IMR-90 (cell line): ENCODE results near the gene ERP44. TPM values are rescaled to one million over a fixed set of nuclear protein-coding genes. Genes with fewer than 3 reads are reported as not detected.

Experiments
- ATAC-seq: fragments of 200-7000 bp; cut with Tn5 transposase; 2 replicates; pipeline ENCODE4 v1.9.1; 2020; ENCODE audit warnings: low read depth, mild to moderate bottlenecking, moderate library complexity
- BruUV-seq: library from RNA; stranded (reverse); fragments of 400-500 nt; replicated peaks from 2 replicates; lab custom pipeline; 2021; lab: Mats Ljungman, UMichigan
- CTCF ChIA-PET: fragments of 300-600 bp; formaldehyde crosslinking; extraction: SDS; loops from one replicate; lab custom pipeline; 2021; ENCODE audit warnings: antibody characterized with exemption; lab: Yijun Ruan, JAX
- POLR2A ChIA-PET: fragments of 300-600 bp; sonication (Branson Sonifier 250); formaldehyde crosslinking; loops from one replicate; lab custom pipeline; 2022; ENCODE audit warnings: antibody characterized with exemption; ENCODE audit not compliant: unreplicated experiment; lab: Charles Lee
- DNase-seq: peaks from one replicate; pipeline ENCODE4 v3.0.0; 2013
- H2AFZ ChIP-seq: replicated peaks from 2 replicates; pipeline ENCODE3; 2013; ENCODE audit warnings: low read length, mild to moderate bottlenecking; ENCODE audit not compliant: poor library complexity
- H2AK5ac ChIP-seq: 2 replicates; pipeline ENCODE4 v1.6.1; 2013; ENCODE audit warnings: low read depth, low read length, inconsistent platforms
- H2AK9ac ChIP-seq: replicated peaks from 2 replicates; pipeline ENCODE3; 2013; ENCODE audit warnings: mild to moderate bottlenecking, low read depth, low read length, moderate library complexity; ENCODE audit not compliant: poor library complexity
- H2BK120ac ChIP-seq: 2 replicates; pipeline ENCODE4 v1.6.1; 2013; ENCODE audit warnings: low read depth, low read length, inconsistent platforms
- H2BK15ac ChIP-seq: 3 replicates; pipeline ENCODE4 v1.6.1; 2013; ENCODE audit warnings: low read depth, low read length, inconsistent platforms
- H2BK20ac ChIP-seq: 2 replicates; pipeline ENCODE4 v1.6.1; 2013; ENCODE audit warnings: low read depth, mild to moderate bottlenecking, inconsistent platforms, low read length, moderate library complexity
- H2BK5ac ChIP-seq: 2 replicates; pipeline ENCODE4 v1.6.1; 2013; ENCODE audit warnings: mild to moderate bottlenecking, low read depth, low read length, inconsistent platforms; ENCODE audit not compliant: poor library complexity, severe bottlenecking
- H3K14ac ChIP-seq: replicated peaks from 2 replicates; pipeline ENCODE4 v1.6.1; 2013; ENCODE audit warnings: low read depth, low read length, inconsistent platforms
- H3K18ac ChIP-seq: 2 replicates; pipeline ENCODE4 v1.6.1; 2013; ENCODE audit warnings: low read depth, low read length, control low read depth
- H3K23ac ChIP-seq: 2 replicates; pipeline ENCODE4 v1.6.1; 2013; ENCODE audit warnings: low read depth, low read length, inconsistent platforms
- H3K27ac ChIP-seq: 2 replicates; pipeline ENCODE4 v1.5.1; 2013; ENCODE audit warnings: mild to moderate bottlenecking, control low read depth, low read length; ENCODE audit not compliant: insufficient read depth
- H3K27me3 ChIP-seq: 2 replicates; pipeline ENCODE4 v1.6.1; 2013; ENCODE audit warnings: low read length; ENCODE audit not compliant: control insufficient read depth, insufficient read depth
- H3K36me3 ChIP-seq: 2 replicates; pipeline ENCODE4 v1.6.1; 2013; ENCODE audit warnings: low read length, mixed read lengths; ENCODE audit not compliant: control insufficient read depth, insufficient read depth
- H3K4ac ChIP-seq: 2 replicates; pipeline ENCODE4 v1.6.1; 2013; ENCODE audit warnings: low read depth, low read length, inconsistent platforms
- H3K4me1 ChIP-seq: 2 replicates; pipeline ENCODE4 v1.6.1; 2013; ENCODE audit warnings: low read length, mixed read lengths; ENCODE audit not compliant: control insufficient read depth, insufficient read depth
- H3K4me2 ChIP-seq: 2 replicates; pipeline ENCODE4 v1.6.1; 2013; ENCODE audit warnings: low read depth, mild to moderate bottlenecking, control low read depth, low read length, moderate library complexity
- H3K4me3 ChIP-seq: 2 replicates; pipeline ENCODE4 v1.5.1; 2013; ENCODE audit warnings: low read depth, mild to moderate bottlenecking, control low read depth, low read length, moderate library complexity; ENCODE audit not compliant: insufficient read depth
- H3K56ac ChIP-seq: 2 replicates; pipeline ENCODE4 v1.6.1; 2013; ENCODE audit warnings: low read length, inconsistent platforms; ENCODE audit not compliant: insufficient read depth; ENCODE audit errors: extremely low read depth
- H3K79me1 ChIP-seq, 2 experiments: 2 replicates each; pipeline ENCODE4 v1.6.1; 2013; ENCODE audit warnings: low read length in 2 of 2, inconsistent platforms in 1 of 2, low read depth in 1 of 2
- H3K9ac ChIP-seq: 2 replicates; pipeline ENCODE4 v1.6.1; 2013; ENCODE audit warnings: low read depth, low read length, control low read depth
- H3K9me1 ChIP-seq: 2 replicates; pipeline ENCODE4 v1.6.1; 2013; ENCODE audit warnings: low read length, inconsistent platforms; ENCODE audit not compliant: insufficient read depth
- H3K9me3 ChIP-seq: 2 replicates; pipeline ENCODE4 v1.6.1; 2013; ENCODE audit warnings: low read length; ENCODE audit not compliant: control insufficient read depth, insufficient read depth
- H4K20me1 ChIP-seq: 2 replicates; pipeline ENCODE4 v1.6.1; 2013; ENCODE audit warnings: low read length, inconsistent platforms; ENCODE audit not compliant: insufficient read depth
- H4K5ac ChIP-seq: 2 replicates; pipeline ENCODE4 v1.6.1; 2013; ENCODE audit warnings: mild to moderate bottlenecking, low read depth, low read length, control low read depth
- H4K8ac ChIP-seq, 2 experiments: 2 replicates each; pipeline ENCODE4 v1.6.1; 2013; ENCODE audit warnings: low read depth in 2 of 2, low read length in 2 of 2, control low read depth in 1 of 2, inconsistent platforms in 1 of 2
- H4K91ac ChIP-seq: 2 replicates; pipeline ENCODE4 v1.6.1; 2013; ENCODE audit warnings: low read depth, low read length, inconsistent platforms; ENCODE audit not compliant: insufficient read depth
- BHLHE40 ChIP-seq: fragments of 150-350 bp; IDR thresholded peaks from 2 replicates; pipeline ENCODE4 v1.6.1; 2016; ENCODE audit warnings: mild to moderate bottlenecking, low read depth, low read length
- CEBPB ChIP-seq: IDR thresholded peaks from 2 replicates; pipeline ENCODE4 v1.6.1; 2012; ENCODE audit warnings: low read depth, low read length, improper control_type of control experiment
- CHD1 ChIP-seq: IDR thresholded peaks from 2 replicates; pipeline ENCODE4 v1.6.1; 2012; ENCODE audit warnings: low read depth, low read length, improper control_type of control experiment
- CTCF ChIP-seq: conservative IDR thresholded peaks from 2 replicates; pipeline ENCODE4 v1.5.1; 2012; ENCODE audit warnings: mild to moderate bottlenecking, low read depth, low read length, improper control_type of control experiment
- MAFK ChIP-seq: IDR thresholded peaks from 2 replicates; pipeline ENCODE4 v1.6.1; 2012; ENCODE audit warnings: low read depth, low read length, improper control_type of control experiment
- MAZ ChIP-seq: IDR thresholded peaks from 2 replicates; pipeline ENCODE4 v1.6.1; 2012; ENCODE audit warnings: low read depth, mild to moderate bottlenecking, low read length, improper control_type of control experiment, moderate library complexity, borderline replicate concordance
- MXI1 ChIP-seq: IDR thresholded peaks from 2 replicates; pipeline ENCODE4 v1.6.1; 2012; ENCODE audit warnings: low read depth, mild to moderate bottlenecking, low read length, moderate library complexity, borderline replicate concordance
- NFE2L2 ChIP-seq: fragments of 150-350 bp; IDR thresholded peaks from 2 replicates; pipeline ENCODE4 v1.6.1; 2016; ENCODE audit warnings: low read depth, mild to moderate bottlenecking, low read length
- POLR2A ChIP-seq: IDR thresholded peaks from 2 replicates; pipeline ENCODE4 v1.6.1; 2012; ENCODE audit warnings: mild to moderate bottlenecking, low read depth, low read length
- RAD21 ChIP-seq: IDR thresholded peaks from 2 replicates; pipeline ENCODE4 v1.6.1; 2012; ENCODE audit warnings: low read length, improper control_type of control experiment
- RCOR1 ChIP-seq: IDR thresholded peaks from 2 replicates; pipeline ENCODE4 v1.6.1; 2012; ENCODE audit warnings: mild to moderate bottlenecking, low read length, improper control_type of control experiment; ENCODE audit not compliant: insufficient replicate concordance
- WGBS, 2 experiments: methylation state at CpG; one replicate each; pipeline versions ENCODE4 v1.1.5 to v1.1.7; 2013; ENCODE audit warnings: missing lambda C conversion rate in 2 of 2; ENCODE audit not compliant: insufficient read length in 1 of 2; ENCODE audit errors: extremely low coverage in 2 of 2; 5-methylcytosine and 5-hydroxymethylcytosine counted together
- dilution Hi-C: fragments of 300-500 bp; cut with HindIII; formaldehyde crosslinking; loops from one replicate; pipeline ENCODE4 v1.14.3; 2018; ENCODE audit warnings: low sequenced_read_pairs; ENCODE audit not compliant: unreplicated experiment
- in situ Hi-C: fragments of 300-500 bp; cut with MboI; formaldehyde crosslinking; loops from 3 replicates; pipeline ENCODE4 v1.14.3; 2019; ENCODE audit warnings: low sequenced_read_pairs, inconsistent platforms, mixed read lengths
- intact Hi-C: fragments of 100-400 bp; cut with micrococcal nuclease; formaldehyde crosslinking; loops from 2 replicates; pipeline ENCODE4 v1.10.0; 2022
- polyA plus RNA-seq, 3 experiments: library from polyadenylated mRNA; depleted of rRNA; stranded (reverse); fragments of >200 nt; gene quantifications; 2 replicates each; pipeline ENCODE4 v1.2.3, GENCODE V29; 2012; ENCODE audit warnings: low replicate concordance in 1 of 3
- total RNA-seq: library from RNA; depleted of rRNA; stranded (reverse); fragments of >200 nt; gene quantifications from 2 replicates; pipeline ENCODE4 v1.2.3, GENCODE V29; 2012
- TF ChIP-seq, protein P1 (sequence below): fragments of 150-350 bp; IDR thresholded peaks from 2 replicates; pipeline ENCODE4 v1.6.1; 2016; ENCODE audit warnings: low read depth, mild to moderate bottlenecking, low read length, moderate library complexity, borderline replicate concordance
- TF ChIP-seq, protein P2 (sequence below): fragments of 150-350 bp; IDR thresholded peaks from 2 replicates; pipeline ENCODE4 v1.6.1; 2017; ENCODE audit warnings: mild to moderate bottlenecking, antibody characterized with exemption, low read length, low read depth

Gene ERP44
- total and polyA plus RNA-seq, 2 of the 4 experiments (the other 2 are of a cell fraction), result 9.1 to 13.5 TPM

DNA sequence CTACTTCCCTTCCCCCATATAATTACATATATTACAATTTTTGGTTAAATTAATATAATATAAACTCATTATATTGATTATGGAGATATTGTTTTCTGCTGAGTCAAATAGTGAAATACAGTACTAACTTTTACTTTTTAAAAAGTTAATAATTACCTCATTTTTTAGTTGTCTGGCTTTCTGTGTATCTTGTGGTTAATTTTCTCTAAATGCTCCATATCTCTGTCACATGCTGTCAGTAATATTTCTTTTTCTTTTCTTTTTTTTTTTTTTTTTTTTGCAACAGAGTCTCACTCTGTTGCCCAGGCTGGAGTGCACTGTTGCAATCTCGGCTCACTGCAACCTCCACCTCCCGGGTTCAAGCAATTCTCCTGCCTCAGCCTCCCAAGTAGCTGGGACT is 169.1 kb downstream of the ERP44 start:
- dilution Hi-C loops (no loop called here), in situ Hi-C loops (no loop called here)
- WGBS, 2 experiments, result no CpG with 5 or more reads among the region's 2 CpGs

More for the DNA sequence above, 169.1 kb downstream of the ERP44 start:
- no peak overlapping the region for H3K4ac ChIP-seq
- ChIA-PET POLR2A (no interaction called here), CTCF (interaction anchor here (0.7 kb wide), 1 partner anchor 46 kb away, joined by 3 read pairs; no protein-coding TSS in a partner anchor)
- H3K27me3 ChIP-seq, result no peaks in the 10 kb centered on the region
- no peak overlapping the region for H4K8ac ChIP-seq
- no peak overlapping the region for H3K4me2 ChIP-seq
- no peaks in the 10 kb centered on the region for H3K79me1 ChIP-seq
- no peak overlapping the region for H3K27ac ChIP-seq
- no peak overlapping the region for H2BK15ac ChIP-seq
- H2BK20ac ChIP-seq, result no peak overlapping the region
- peaks cover 3% of the 10 kb centered on the region; the same call in 1 of the 2 replicates for H3K36me3 ChIP-seq
- no TSS peak for BruUV-seq
- TF ChIP-seq CEBPB, result no peak
- TF ChIP-seq, protein P1, sequence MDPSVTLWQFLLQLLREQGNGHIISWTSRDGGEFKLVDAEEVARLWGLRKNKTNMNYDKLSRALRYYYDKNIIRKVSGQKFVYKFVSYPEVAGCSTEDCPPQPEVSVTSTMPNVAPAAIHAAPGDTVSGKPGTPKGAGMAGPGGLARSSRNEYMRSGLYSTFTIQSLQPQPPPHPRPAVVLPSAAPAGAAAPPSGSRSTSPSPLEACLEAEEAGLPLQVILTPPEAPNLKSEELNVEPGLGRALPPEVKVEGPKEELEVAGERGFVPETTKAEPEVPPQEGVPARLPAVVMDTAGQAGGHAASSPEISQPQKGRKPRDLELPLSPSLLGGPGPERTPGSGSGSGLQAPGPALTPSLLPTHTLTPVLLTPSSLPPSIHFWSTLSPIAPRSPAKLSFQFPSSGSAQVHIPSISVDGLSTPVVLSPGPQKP, result no peak
- no peak for TF ChIP-seq MAZ
- TF ChIP-seq CTCF, result no peak
- TF ChIP-seq NFE2L2, result no peak
- TF ChIP-seq, protein P2, sequence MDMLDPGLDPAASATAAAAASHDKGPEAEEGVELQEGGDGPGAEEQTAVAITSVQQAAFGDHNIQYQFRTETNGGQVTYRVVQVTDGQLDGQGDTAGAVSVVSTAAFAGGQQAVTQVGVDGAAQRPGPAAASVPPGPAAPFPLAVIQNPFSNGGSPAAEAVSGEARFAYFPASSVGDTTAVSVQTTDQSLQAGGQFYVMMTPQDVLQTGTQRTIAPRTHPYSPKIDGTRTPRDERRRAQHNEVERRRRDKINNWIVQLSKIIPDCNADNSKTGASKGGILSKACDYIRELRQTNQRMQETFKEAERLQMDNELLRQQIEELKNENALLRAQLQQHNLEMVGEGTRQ, result no peak
- no peak for TF ChIP-seq MAFK
- no peak for TF ChIP-seq CHD1
- no peak for TF ChIP-seq POLR2A
- no peak for TF ChIP-seq RAD21
- no peak for TF ChIP-seq BHLHE40
- no peak for TF ChIP-seq RCOR1
- TF ChIP-seq MXI1, result no peak
- no peak overlapping the region for H4K91ac ChIP-seq
- H3K9me3 ChIP-seq, result 0 out of 2 replicates have a peak, but pooled peaks cover 3% of the 10 kb centered on the region
- no peak overlapping the region for H3K56ac ChIP-seq
- no peak overlapping the region for H3K14ac ChIP-seq
- H3K4me3 ChIP-seq, result no peak overlapping the region
- no peaks in the 10 kb centered on the region; the same call in 1 of the 2 replicates for H3K4me1 ChIP-seq
- no peaks in the 10 kb centered on the region for H3K9me1 ChIP-seq
- no peak overlapping the region for H4K5ac ChIP-seq
- no peak overlapping the region for H2AK9ac ChIP-seq
- H2AFZ ChIP-seq, result no peak overlapping the region
- H2AK5ac ChIP-seq, result no peak overlapping the region
- no peaks in the 10 kb centered on the region for H4K20me1 ChIP-seq
- intact Hi-C loops, result no loop called here
- no peak overlapping the region for H3K18ac ChIP-seq
- H2BK120ac ChIP-seq, result no peak overlapping the region
- ATAC-seq, result no peak
- DNase-seq, result no peak
- no peak overlapping the region for H2BK5ac ChIP-seq
- no peak overlapping the region for H3K23ac ChIP-seq
- no peak overlapping the region for H3K9ac ChIP-seq
